Karpas-422 (cell line): Measurements from ENCODE around the gene CECR2. TPM values are rescaled to one million over a fixed set of nuclear protein-coding genes. Genes with fewer than 3 reads are reported as not detected.

Experiments used
- DNase-seq: peaks from one replicate; pipeline ENCODE4 v3.0.0-alpha.2; 2015
- H2AFZ ChIP-seq: fragments of 200-600 bp; sonication (generic); 2 replicates; pipeline ENCODE4 v1.6.1; 2014; ENCODE audit warnings: antibody characterized with exemption, low read length, mixed read lengths
- H3K27ac ChIP-seq: fragments of 200-600 bp; sonication (generic); 2 replicates; pipeline ENCODE4 v1.5.1; 2014; ENCODE audit warnings: mild to moderate bottlenecking, low read length, moderate library complexity
- H3K27me3 ChIP-seq: fragments of 200-600 bp; sonication (generic); 2 replicates; pipeline ENCODE4 v1.6.1; 2014; ENCODE audit warnings: low read length, mixed read lengths
- H3K36me3 ChIP-seq: fragments of 200-600 bp; sonication (generic); 2 replicates; pipeline ENCODE4 v1.6.1; 2014; ENCODE audit warnings: low read length, mixed read lengths; ENCODE audit not compliant: insufficient read depth
- H3K4me1 ChIP-seq: fragments of 200-600 bp; sonication (generic); 2 replicates; pipeline ENCODE4 v1.6.1; 2014; ENCODE audit warnings: mild to moderate bottlenecking, low read length, mixed read lengths
- H3K4me2 ChIP-seq: fragments of 200-600 bp; sonication (generic); 2 replicates; pipeline ENCODE4 v1.6.1; 2014; ENCODE audit warnings: low read length, low read depth, mild to moderate bottlenecking; ENCODE audit not compliant: poor library complexity, severe bottlenecking
- H3K4me3 ChIP-seq: fragments of 200-600 bp; sonication (generic); 2 replicates; pipeline ENCODE4 v1.5.1; 2014; ENCODE audit warnings: mild to moderate bottlenecking, antibody characterized with exemption, low read length, mixed read lengths
- H3K79me2 ChIP-seq: fragments of 200-600 bp; sonication (generic); 2 replicates; pipeline ENCODE4 v1.6.1; 2014; ENCODE audit warnings: mild to moderate bottlenecking, low read length, mixed read lengths
- H3K9ac ChIP-seq: fragments of 200-600 bp; sonication (generic); 2 replicates; pipeline ENCODE4 v1.6.0; 2014; ENCODE audit warnings: low read length
- H3K9me2 ChIP-seq: fragments of 200-600 bp; sonication (generic), shearing (Covaris generic); replicated peaks from 2 replicates; pipeline ENCODE4 v1.6.0; 2014; ENCODE audit warnings: mild to moderate bottlenecking, low read length, moderate library complexity; ENCODE audit not compliant: insufficient read depth
- H3K9me3 ChIP-seq: fragments of 300-700, 200-600 bp; sonication (generic); 2 replicates; pipeline ENCODE4 v1.6.1; 2014; ENCODE audit warnings: low read length, mixed read lengths
- H4K20me1 ChIP-seq: fragments of 200-600 bp; sonication (generic); 2 replicates; pipeline ENCODE4 v1.6.1; 2014; ENCODE audit warnings: mild to moderate bottlenecking, antibody characterized with exemption, low read length, low read depth; ENCODE audit not compliant: insufficient read depth
- total RNA-seq: library from RNA; depleted of rRNA; stranded (reverse); fragments of >200 nt; shearing (Covaris generic); gene quantifications from 2 replicates; pipeline ENCODE4 v1.2.3, GENCODE V29; 2014; ENCODE audit warnings: low replicate concordance

Gene CECR2
- total RNA-seq, 1 experiment from 2014 or later, result 1.6 TPM

GRCh38 chr22:17578136-17578754 is 209.0 kb downstream of the CECR2 start:
- no peak overlapping the region for H3K27ac ChIP-seq
- H3K9ac ChIP-seq, result no peak overlapping the region
- H4K20me1 ChIP-seq, result no peaks in the 10 kb centered on the region
- no peaks in the 10 kb centered on the region for H3K9me2 ChIP-seq
- DNase-seq, result no peak
- no peak overlapping the region for H3K4me2 ChIP-seq
- no peaks in the 10 kb centered on the region for H3K27me3 ChIP-seq
- H2AFZ ChIP-seq, result no peak overlapping the region
- no peak overlapping the region for H3K4me3 ChIP-seq
- no peaks in the 10 kb centered on the region for H3K79me2 ChIP-seq
- H3K36me3 ChIP-seq, result no peaks in the 10 kb centered on the region
- peaks cover 3% of the 10 kb centered on the region; the same call in 1 of the 2 replicates for H3K4me1 ChIP-seq
- no peaks in the 10 kb centered on the region for H3K9me3 ChIP-seq

DNA sequence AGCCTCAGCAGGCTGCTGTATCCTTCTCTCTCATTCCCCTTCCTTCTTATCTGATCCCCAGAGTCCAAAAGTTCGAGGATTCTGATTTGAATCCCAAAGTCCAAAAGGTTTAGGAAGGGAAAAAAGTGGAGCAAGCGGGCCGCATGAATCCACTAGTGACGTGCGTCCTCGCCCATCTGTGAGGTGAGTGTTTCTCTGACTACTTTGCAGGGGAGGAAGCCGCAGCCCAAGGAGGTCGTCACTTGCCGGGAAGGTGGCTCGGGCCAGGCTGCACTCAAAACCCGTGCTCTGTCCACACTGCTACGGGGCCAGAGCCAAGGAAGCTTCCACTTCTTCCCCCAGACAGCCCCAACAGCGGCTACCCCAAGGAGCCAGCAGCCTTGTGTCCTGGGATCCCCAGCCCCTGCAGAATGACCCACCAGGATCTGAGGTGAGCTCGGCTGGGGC is 210.3 kb downstream of the CECR2 start:
- no peaks in the 10 kb centered on the region for H3K79me2 ChIP-seq
- H3K9me2 ChIP-seq, result no peaks in the 10 kb centered on the region
- H3K27ac ChIP-seq, result no peak overlapping the region
- H3K9me3 ChIP-seq, result no peaks in the 10 kb centered on the region
- no peak overlapping the region for H2AFZ ChIP-seq
- H3K27me3 ChIP-seq, result no peaks in the 10 kb centered on the region
- H3K4me1 ChIP-seq, result peaks cover 3% of the 10 kb centered on the region; the same call in 1 of the 2 replicates
- H3K4me2 ChIP-seq, result no peak overlapping the region
- no peak overlapping the region for H3K9ac ChIP-seq
- H4K20me1 ChIP-seq, result no peaks in the 10 kb centered on the region
- DNase-seq, result no peak
- H3K36me3 ChIP-seq, result no peaks in the 10 kb centered on the region
- no peak overlapping the region for H3K4me3 ChIP-seq

- H3K4me1 ChIP-seq, result peaks cover under 1% of the 10 kb centered on the region; the same call in 1 of the 2 replicates
- H3K9ac ChIP-seq, result no peak overlapping the region
- H3K27me3 ChIP-seq, result no peaks in the 10 kb centered on the region
- no peaks in the 10 kb centered on the region for H4K20me1 ChIP-seq
- H3K4me2 ChIP-seq, result no peak overlapping the region
- H3K9me2 ChIP-seq, result no peaks in the 10 kb centered on the region
- no peak overlapping the region for H2AFZ ChIP-seq
- H3K27ac ChIP-seq, result no peak overlapping the region
- no peak for DNase-seq
- H3K9me3 ChIP-seq, result no peaks in the 10 kb centered on the region
- H3K4me3 ChIP-seq, result no peak overlapping the region
- no peaks in the 10 kb centered on the region for H3K36me3 ChIP-seq
- no peaks in the 10 kb centered on the region for H3K79me2 ChIP-seq
These were observed 211.3 kb downstream of the CECR2 start for GRCh38 chr22:17580441-17581031.

- Histone ChIP-seq H3K36me3 (no peaks in the 10 kb centered on the region), H3K9ac (no peak overlapping the region), H3K9me2 (no peaks in the 10 kb centered on the region), H4K20me1 (no peaks in the 10 kb centered on the region), H3K4me1 (no peaks in the 10 kb centered on the region), H3K9me3 (no peaks in the 10 kb centered on the region), H3K27ac (no peak overlapping the region), H2AFZ (no peak overlapping the region), H3K4me3 (no peak overlapping the region), H3K27me3 (no peaks in the 10 kb centered on the region), H3K79me2 (no peaks in the 10 kb centered on the region), H3K4me2 (no peak overlapping the region)
- no peak for DNase-seq
These were observed 211.8 kb downstream of the CECR2 start for GRCh38 chr22:17581056-17581455.

- Histone ChIP-seq H2AFZ (no peak overlapping the region), H4K20me1 (no peaks in the 10 kb centered on the region), H3K4me3 (no peak overlapping the region), H3K79me2 (no peaks in the 10 kb centered on the region), H3K27me3 (no peaks in the 10 kb centered on the region), H3K9me2 (no peaks in the 10 kb centered on the region), H3K4me1 (no peaks in the 10 kb centered on the region), H3K36me3 (no peaks in the 10 kb centered on the region), H3K9ac (no peak overlapping the region), H3K4me2 (no peak overlapping the region), H3K9me3 (no peaks in the 10 kb centered on the region), H3K27ac (no peak overlapping the region)
- no peak for DNase-seq
These were observed 212.4 kb downstream of the CECR2 start for GRCh38 chr22:17581631-17582030.

- Histone ChIP-seq H3K27me3 (no peaks in the 10 kb centered on the region), H3K9ac (no peak overlapping the region), H3K4me1 (no peaks in the 10 kb centered on the region), H3K27ac (no peak overlapping the region), H3K79me2 (no peaks in the 10 kb centered on the region), H3K36me3 (no peaks in the 10 kb centered on the region), H3K4me2 (no peak overlapping the region), H4K20me1 (no peaks in the 10 kb centered on the region), H3K4me3 (no peak overlapping the region), H3K9me3 (no peaks in the 10 kb centered on the region), H3K9me2 (no peaks in the 10 kb centered on the region), H2AFZ (no peak overlapping the region)
- no peak for DNase-seq
These were observed 213.9 kb downstream of the CECR2 start for GRCh38 chr22:17583151-17583550.

DNA sequence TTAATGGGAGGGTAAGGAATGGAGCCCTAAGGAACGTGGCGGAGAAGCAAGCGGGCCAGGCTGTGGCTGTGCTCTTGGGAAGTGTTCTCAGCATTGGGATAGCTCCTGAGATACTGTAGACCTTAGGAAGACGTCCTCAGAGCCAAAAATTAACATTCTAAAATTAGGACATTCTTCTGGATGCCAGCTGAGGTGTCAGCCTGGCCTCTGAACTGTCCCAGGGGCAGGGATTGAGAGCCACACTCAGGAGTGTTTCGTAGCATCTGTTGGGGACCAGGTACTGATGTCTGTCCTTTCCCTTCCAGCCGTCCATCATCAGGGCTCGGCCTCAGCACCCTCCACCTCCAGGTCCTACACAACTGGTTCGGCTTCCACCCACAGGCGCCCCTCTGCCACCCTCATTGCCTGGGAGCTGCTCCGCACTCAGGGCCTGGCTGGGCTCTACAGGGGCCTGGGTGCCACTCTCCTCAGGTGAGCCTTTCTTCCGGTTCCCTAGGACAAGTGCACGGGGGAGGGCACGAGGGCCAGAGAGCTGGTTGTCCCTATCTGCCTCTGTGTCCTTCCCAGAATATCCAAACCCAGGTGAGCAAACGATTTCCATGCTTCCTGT is 217.7 kb downstream of the CECR2 start:
- Histone ChIP-seq H3K36me3 (no peaks in the 10 kb centered on the region; the same call in 1 of the 2 replicates), H3K4me1 (no peaks in the 10 kb centered on the region), H3K9ac (no peak overlapping the region), H3K27me3 (no peaks in the 10 kb centered on the region), H2AFZ (no peak overlapping the region), H3K9me2 (no peaks in the 10 kb centered on the region), H3K9me3 (no peaks in the 10 kb centered on the region), H3K79me2 (no peaks in the 10 kb centered on the region), H3K4me2 (no peak overlapping the region), H3K27ac (no peak overlapping the region), H3K4me3 (no peak overlapping the region), H4K20me1 (no peaks in the 10 kb centered on the region)
- no peak for DNase-seq

DNA sequence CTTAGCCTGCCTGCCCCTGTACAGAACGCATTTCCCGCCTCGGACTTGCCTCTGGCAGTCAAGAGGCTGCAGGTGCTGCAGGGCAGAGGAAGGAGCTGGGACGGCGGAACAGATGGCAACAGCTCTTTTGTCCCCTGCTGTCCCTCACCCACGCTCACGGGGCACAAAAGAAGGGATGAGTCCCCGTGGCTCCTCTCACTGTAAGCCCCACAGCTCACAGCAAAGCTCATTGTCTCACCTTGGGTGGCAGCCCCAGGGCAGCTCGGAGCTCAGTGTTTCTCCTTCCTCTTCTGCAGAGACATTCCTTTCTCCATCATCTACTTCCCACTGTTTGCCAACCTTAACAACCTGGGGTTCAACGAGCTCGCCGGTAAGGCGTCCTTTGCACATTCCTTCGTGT is 218.4 kb downstream of the CECR2 start:
- Histone ChIP-seq H3K9me3 (no peaks in the 10 kb centered on the region), H2AFZ (no peak overlapping the region), H3K79me2 (no peaks in the 10 kb centered on the region), H3K4me1 (no peaks in the 10 kb centered on the region), H3K9ac (no peak overlapping the region), H3K27ac (no peak overlapping the region), H3K4me3 (no peak overlapping the region), H3K36me3 (no peaks in the 10 kb centered on the region; the same call in 1 of the 2 replicates), H3K27me3 (no peaks in the 10 kb centered on the region), H3K4me2 (no peak overlapping the region), H4K20me1 (no peaks in the 10 kb centered on the region), H3K9me2 (no peaks in the 10 kb centered on the region)
- no peak for DNase-seq
